ENCODE data around the gene FAM111B.
"Not testable (repeated sequence)": the region's sequence is repeated elsewhere in the genome, so short reads cannot be mapped to it uniquely, and the experiment has no call there.

Gene FAM111B

DNA sequence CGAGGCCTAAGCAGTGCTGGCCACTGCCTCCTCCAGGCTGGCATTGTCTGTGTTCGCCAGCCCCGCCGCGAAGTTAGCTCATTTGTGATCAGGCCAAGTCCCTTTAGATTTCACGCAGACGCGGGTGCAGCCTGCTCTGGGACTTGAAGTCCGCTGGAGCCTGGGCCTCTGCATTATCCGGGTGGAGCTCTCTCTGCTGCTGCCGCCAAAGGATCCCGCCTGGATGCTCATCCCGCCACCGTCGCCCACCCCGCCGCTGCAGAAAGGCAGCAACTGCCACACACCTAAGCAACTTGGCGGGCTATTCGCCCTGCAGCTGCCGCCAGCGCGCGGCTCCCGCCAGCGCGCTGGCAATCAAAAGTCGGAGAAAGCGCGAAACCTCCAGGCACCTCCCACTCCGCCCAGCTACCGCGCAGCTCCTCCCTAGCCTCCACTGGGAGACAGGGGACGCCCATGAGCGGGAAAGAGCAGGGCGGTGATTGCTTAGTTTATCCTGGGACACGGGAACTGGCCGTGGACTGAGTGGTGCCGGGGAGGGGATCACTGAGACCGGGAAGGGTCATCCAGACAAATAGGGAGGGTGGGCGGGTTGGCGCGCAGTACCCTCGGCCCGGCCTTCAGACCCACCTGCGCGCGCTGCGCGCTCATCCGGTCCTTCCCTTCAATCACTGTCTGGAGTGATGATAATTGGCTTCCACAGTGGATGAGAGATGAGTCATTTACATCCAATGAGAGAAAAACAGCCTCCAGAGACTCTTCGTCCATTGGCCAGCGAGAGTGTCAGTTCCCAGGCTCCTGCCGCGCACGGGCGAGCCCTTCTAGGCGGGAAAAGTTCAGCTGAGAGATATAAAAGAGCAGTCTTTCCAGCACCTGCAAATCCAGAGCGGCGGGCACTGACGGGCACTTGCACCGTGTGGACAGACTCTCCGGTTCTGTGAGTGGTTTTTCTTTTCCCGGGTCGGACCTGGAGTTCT lies at the start of gene FAM111B:
TSS of gene FAM111B (plus strand) at position 875 of the 974 bp plus-strand sequence. CDS start 2,389 bp downstream, outside the sequence.
- peak; percentile 87 for ATAC-seq

GRCh38 chr11:59058120-59059033 lies 48.7 kb upstream of the FAM111B start:
- ATAC-seq (peak; percentile 93), DNase-seq (peak; percentile 92)

More for the DNA sequence above, at the start of gene FAM111B:
- peak; percentile 73 for DNase-seq

GRCh38 chr11:59060096-59060495 lies 46.9 kb upstream of the FAM111B start:
- not testable (repeated sequence) for ATAC-seq, DNase-seq

GRCh38 chr11:59062602-59063529 lies 44.2 kb upstream of the FAM111B start:
- ATAC-seq: no peak

DNA sequence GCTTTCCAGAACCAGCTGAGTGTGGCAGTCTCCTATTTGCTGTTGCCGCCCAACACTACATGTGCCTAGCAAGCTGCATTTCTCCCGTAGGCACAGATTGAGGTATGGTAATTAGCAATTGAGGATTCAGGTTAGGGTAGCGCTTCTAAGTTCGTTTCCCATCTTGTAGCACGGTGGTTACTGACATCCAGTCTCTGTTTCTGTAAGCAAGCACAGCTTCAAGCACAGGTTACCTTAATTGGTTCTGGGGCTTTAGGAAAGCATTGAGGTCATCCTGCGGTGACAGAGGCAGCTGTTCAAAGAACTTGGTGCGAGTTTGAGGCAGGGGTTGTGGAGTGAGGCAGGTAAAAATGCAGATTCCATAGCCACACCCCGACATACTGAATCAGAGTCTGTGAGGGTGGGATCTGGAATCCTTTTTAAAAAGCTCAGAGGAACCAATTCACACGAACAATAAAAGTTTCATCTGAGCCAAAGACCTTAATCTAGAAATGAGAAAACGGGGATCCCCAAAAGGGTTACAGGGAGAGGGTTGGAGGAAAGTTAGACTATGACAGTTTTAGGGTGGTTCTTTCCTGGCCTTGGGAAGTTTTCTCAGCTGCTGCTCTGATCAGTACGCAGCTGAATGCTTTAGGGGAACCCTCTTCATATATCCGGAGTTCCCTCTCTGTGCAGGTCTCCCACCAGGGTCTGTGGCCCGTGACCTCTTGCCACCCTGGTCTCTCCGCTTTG lies 42.9 kb upstream of the FAM111B start:
- not testable (repeated sequence) for DNase-seq

More at GRCh38 chr11:59062602-59063529, 44.2 kb upstream of the FAM111B start:
- no peak for DNase-seq

DNA sequence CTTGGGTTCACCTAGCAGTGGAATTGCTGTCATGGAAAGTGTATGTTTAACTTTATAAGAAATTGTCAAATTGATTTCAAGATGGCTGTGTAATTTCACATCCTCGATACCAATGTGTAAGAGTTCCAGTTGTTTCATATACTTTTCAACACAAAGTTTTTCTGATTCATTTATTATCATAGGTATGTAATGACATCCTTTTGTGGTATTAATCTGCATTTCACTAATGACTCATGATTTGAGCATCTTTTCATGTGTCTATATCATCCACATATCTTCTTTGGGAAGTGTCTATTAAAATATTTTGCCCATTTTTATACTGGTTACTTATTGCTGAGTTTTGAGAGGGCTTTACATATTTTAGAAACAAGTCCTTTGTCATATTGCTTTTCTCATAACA lies 38.0 kb upstream of the FAM111B start:
- ATAC-seq (no peak), DNase-seq (no peak)

More for the DNA sequence above, 42.9 kb upstream of the FAM111B start:
- not testable (repeated sequence) for ATAC-seq

DNA sequence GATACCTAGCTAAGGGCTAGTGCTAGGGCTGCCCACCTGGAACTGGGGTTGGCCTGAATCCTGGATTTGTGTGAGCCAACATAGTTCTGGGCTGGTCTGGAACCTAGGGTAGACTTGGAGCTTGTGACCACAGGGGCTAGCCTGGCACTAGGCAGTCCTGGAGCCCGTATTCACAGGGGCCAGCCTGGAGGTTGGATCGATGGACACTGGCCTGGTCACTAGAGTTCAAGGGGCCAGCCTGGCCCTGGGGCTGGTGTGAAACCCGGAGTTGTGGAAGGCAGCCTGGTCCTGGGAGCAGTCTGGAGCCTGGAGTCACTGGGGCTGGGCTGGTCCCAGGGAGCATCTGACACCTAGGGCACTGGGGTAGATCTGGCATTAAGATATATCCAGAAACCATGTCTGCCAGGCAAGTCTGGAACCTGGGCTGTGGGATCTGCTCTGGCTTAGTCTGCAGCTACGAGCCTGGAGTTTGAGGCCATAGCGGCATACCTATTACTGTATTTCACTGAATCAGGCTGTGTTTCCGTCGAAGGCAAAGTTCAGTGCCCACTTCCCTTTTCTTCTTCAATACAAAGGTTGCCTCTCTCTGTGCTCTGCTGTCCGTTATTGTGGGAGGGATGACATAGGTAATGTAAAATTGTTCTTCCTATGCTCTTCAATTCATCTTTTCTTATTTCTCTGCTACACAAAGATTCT lies 30.0 kb upstream of the FAM111B start:
- DNase-seq: no peak
- ATAC-seq: peak; percentile 23

DNA sequence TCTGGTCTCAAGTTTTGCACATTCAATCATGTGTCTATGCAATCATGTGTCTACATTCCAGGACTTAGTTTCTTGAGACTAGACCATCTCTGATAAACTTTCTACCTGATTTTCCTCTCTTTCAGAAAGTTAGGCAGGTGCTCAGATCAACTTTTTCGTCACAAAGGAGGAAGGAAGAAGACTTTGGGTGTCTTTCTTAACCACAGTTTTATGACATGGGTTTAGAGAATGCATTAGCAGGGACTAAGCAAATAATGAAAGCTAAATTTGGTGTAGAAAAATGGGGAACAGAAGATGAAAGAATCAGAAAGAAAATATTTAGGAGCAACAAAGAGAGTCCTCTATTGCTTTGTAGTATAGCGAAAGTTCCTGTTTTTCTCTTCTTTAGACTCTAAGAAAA lies 28.6 kb upstream of the FAM111B start:
- ATAC-seq (no peak), DNase-seq (no peak)

GRCh38 chr11:59079086-59079485 lies 28.0 kb upstream of the FAM111B start:
- DNase-seq (no peak), ATAC-seq (no peak)

- DNase-seq, ATAC-seq: not testable (repeated sequence)
These were observed 26.6 kb upstream of the FAM111B start for GRCh38 chr11:59080421-59080820.

DNA sequence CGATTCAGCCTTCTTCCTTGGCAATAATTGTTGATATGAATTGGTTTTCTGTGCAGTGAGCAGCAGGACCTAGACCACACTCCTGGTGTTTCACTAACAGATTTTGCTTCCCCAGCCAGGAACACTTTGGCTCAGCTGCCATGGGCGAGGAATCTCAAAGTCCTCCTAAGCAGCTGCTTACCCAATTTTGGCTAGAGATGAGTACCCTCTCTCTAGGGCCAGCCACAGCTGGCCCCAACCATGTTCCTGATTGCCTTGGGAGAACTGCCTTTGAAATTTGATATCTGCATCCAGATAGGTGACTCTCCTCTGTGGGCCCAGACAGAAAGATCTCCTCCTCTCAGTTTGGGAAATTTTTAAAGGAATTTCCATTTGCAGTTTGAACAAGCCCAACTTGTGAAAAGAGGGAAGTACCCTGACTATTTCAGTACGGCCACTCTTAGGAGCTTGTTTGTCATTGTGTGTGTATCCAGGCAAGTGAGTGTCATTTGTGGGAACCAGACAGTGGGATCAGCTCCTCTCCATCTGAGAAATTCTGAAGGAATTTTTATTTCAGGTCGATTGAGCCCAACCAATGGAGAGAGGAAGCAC lies 25.5 kb upstream of the FAM111B start:
- DNase-seq, ATAC-seq: not testable (repeated sequence)

GRCh38 chr11:59086007-59086406 lies 21.0 kb upstream of the FAM111B start, which contains the start of gene GLYATL1B:
TSS of gene GLYATL1B (plus strand) at chr11:59086307. CDS start at chr11:59086307, 0 bp downstream.
- ATAC-seq: not testable (repeated sequence)

DNA sequence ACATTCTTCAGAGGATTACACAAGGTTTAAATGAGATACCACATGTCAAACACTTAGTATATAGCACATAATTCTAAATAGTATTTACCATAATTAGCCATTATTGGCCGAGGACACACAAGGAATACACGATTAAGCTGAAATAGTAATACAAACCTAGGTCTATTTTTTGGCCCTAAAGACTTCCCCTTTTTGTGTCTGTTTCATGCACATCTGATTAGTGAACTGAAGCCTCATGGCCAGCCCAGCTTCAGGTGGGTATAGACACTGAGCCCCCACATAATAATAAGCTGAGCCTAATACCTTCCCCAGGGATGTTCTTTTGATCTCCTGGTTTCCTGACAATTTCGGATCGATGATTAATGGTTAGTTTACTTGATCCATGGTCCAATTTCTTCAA lies 18.9 kb upstream of the FAM111B start:
- ATAC-seq: no peak
- DNase-seq: no peak

More at GRCh38 chr11:59086007-59086406, 21.0 kb upstream of the FAM111B start, which contains the start of gene GLYATL1B:
- DNase-seq: not testable (repeated sequence)

GRCh38 chr11:59093576-59093975 lies 13.5 kb upstream of the FAM111B start:
- ATAC-seq, DNase-seq: not testable (repeated sequence)

DNA sequence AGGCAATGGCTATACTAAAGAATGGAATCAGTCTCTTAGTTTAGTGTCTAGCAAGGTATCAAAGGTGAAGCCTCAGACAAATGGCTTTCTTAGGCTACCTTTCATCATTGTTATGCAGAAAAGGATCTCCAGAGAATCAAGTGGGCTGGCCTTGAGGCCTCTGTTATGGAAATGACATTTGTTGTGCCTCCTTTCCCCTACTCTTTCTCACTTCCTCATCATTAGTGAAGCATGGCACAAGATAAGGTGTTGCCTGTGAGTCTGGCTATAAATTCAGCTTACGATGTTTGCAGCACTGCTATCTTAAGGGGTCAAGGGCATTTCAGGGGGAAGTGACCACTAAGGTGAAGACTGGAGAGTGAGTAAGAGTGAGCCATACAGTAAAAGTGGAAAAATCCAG lies 11.8 kb upstream of the FAM111B start:
- DNase-seq: not testable (repeated sequence)
- peak; percentile 63 for ATAC-seq

DNA sequence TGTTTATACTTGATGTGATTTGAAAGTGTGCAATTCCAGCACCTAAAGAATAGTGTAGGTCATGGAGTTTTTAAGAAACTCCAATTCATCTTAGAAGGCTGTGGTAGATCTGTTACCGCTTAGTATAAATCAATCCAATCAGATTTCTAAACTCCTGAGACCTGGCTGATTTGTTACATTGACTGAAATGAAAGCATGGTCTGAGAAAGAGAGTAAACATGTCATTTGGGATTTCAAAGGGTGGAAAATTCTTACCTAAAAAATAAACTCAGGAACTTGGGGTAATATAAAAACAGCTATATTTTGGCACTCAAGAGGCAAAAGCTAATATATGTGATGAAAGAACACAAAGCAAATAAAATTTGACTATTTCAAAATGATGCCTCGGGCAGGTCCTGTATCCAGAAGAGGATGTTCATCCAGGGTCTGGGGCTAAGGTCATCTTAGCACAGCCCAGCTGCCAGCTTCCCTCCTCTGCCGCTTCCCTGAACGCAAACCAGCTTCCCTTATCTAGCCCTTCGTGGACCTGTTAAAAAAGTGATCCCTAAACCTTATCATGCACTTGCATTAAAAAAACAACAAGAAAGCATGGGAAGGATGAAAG lies 11.0 kb upstream of the FAM111B start:
- not testable (repeated sequence) for ATAC-seq, DNase-seq

DNA sequence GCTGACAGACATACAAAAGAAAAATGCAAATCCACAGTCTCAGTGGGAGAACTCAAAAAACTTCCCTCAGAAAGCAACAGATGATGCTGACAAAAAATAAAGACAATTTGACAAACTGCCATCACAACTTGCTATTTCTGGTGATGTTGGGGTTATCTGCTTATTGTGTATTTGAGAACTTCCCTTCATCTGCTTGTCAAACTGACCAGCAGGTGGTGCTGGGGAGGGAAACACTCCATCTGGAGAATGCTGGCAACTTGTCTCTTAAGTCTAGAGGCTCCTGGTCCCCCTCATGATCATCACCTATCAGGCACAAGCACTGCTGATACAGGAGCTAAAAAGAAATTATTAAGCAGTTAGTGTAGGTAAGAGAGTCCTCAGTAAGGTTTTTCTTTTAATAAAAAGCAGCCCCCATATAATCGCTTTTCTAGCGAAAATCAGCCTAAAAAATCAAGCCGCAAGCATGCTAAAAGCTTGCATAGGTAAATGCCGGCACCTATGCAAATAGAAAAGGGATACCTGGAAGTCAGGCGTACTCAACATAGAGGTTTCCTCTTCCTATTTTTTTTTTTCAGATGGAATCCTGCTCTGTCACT lies 9.8 kb upstream of the FAM111B start:
- ATAC-seq (peak; percentile 48), DNase-seq (peak; percentile 63)

GRCh38 chr11:59097938-59098337 lies 9.1 kb upstream of the FAM111B start:
- not testable (repeated sequence) for DNase-seq, ATAC-seq
